ENCODE data around the gene PAWR. TPM values are rescaled to one million over a fixed set of nuclear protein-coding genes. Genes with fewer than 3 reads are reported as not detected.
A peak's percentile ranks its signal among the peaks of the same experiment; 100 is the strongest.

Gene PAWR
- total and polyA plus RNA-seq, 4 donors: 6.8 to 119 (median 56.4) TPM

DNA sequence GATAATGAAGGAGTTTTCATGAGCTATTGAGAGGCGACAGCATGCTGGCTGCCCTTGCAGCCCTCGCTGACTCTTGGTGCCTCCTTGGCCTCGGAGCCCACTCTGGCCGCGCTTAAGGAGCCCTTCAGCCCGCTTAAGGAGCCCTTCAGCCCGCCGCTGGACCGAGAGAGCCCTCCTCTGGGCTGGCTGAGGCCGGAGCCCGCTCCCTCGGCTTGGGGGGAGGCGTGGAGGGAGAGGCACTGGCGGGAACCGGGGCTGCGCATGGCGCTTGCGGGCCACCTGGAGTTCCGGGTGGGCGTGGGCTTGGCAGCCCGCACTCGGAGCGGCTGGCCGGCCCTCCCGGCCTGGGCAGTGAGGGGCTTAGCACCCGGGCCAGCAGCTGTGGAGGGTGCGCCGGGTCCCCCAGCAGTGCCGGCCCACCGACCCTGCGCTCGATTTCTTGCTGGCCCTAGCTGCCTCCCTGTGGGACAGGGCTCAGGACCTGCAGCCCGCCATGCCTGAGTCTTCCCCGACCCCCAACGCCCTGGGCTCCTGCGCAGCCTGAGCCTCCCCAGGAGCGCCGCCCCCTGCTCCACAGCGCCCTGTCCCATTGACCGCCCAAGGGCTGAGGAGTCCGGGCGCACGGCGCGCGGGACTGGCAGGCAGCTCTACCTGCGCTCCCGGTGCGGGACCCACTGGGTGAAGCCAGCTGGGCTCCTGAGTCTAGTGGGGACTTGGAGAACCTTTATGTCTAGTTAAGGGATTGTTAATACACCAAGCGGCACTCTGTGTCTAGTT is 20.1 kb upstream of the PAWR start:
- no peaks in the 10 kb centered on the region for H3K4me1 ChIP-seq (ENCODE audit: control insufficient read depth in 5 of 5, insufficient read depth in 5 of 5, low read length in 5 of 5)
- no peaks in the 10 kb centered on the region for H3K27me3 ChIP-seq (ENCODE audit: control insufficient read depth in 3 of 3, insufficient read depth in 3 of 3, low read length in 2 of 3)
- H3K36me3 ChIP-seq (ENCODE audit: control insufficient read depth in 4 of 4, insufficient read depth in 4 of 4, low read length in 4 of 4): no peaks in the 10 kb centered on the region
- DNase-seq: peak in 1 of 3 donors; percentile 6
- no peak overlapping the region for H3K4me3 ChIP-seq
- H3K27ac ChIP-seq (ENCODE audit: low read depth in 1 of 2, low read length in 1 of 2): no peak overlapping the region
- peak; percentile 41 for ATAC-seq (ENCODE audit: insufficient read depth, low FRiP score)
- no peaks in the 10 kb centered on the region for H3K9me3 ChIP-seq (ENCODE audit: control insufficient read depth in 4 of 4, insufficient read depth in 3 of 4, low read length in 3 of 4)
- WGBS, 2 donors: 67 to 71% methylated on average over 46 to 50 of the region's 50 CpGs
- no peak overlapping the region for H3K9ac ChIP-seq (ENCODE audit: insufficient read depth in 1 of 2, low read length in 2 of 2)
- TF ChIP-seq, protein P1, sequence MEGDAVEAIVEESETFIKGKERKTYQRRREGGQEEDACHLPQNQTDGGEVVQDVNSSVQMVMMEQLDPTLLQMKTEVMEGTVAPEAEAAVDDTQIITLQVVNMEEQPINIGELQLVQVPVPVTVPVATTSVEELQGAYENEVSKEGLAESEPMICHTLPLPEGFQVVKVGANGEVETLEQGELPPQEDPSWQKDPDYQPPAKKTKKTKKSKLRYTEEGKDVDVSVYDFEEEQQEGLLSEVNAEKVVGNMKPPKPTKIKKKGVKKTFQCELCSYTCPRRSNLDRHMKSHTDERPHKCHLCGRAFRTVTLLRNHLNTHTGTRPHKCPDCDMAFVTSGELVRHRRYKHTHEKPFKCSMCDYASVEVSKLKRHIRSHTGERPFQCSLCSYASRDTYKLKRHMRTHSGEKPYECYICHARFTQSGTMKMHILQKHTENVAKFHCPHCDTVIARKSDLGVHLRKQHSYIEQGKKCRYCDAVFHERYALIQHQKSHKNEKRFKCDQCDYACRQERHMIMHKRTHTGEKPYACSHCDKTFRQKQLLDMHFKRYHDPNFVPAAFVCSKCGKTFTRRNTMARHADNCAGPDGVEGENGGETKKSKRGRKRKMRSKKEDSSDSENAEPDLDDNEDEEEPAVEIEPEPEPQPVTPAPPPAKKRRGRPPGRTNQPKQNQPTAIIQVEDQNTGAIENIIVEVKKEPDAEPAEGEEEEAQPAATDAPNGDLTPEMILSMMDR (IDR thresholded peaks at IDR 0.05; ENCODE audit: control extremely low read depth, extremely low read depth): no peak

DNA sequence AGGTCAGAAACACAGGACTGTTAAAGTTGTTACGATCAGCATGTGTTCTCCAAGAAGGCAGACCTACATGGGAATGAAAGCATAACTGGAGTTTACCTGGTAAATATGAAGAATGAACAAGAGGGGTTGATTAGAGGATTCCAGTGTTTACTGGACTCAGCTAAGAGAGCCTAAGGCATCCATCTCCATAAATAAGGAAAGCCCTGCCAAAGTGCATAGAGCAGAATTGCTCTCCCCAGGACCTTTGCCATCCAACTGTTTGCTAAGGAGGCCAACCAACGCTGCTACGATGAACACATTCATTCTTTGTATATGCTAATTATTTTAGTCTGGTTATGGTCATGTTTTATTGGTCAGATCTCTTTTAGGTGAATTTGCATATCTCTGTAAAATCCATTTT is 17.1 kb upstream of the PAWR start:
- H3K4me3 ChIP-seq: no peak overlapping the region
- no peaks in the 10 kb centered on the region for H3K27me3 ChIP-seq (ENCODE audit: control insufficient read depth in 3 of 3, insufficient read depth in 3 of 3, low read length in 2 of 3)
- TF ChIP-seq, protein P1 (IDR thresholded peaks at IDR 0.05; ENCODE audit: control extremely low read depth, extremely low read depth): no peak
- no peak for ATAC-seq (ENCODE audit: insufficient read depth, low FRiP score)
- H3K9me3 ChIP-seq (ENCODE audit: control insufficient read depth in 4 of 4, insufficient read depth in 3 of 4, low read length in 3 of 4): no peaks in the 10 kb centered on the region
- 83 to 92% methylated on average over 3 of the region's 3 CpGs for WGBS, 2 donors
- DNase-seq: no peak
- H3K27ac ChIP-seq (ENCODE audit: low read depth in 1 of 2, low read length in 1 of 2): no peak overlapping the region
- peaks cover 0 to 3% (median 0%) of the 10 kb centered on the region in 4 donors for H3K36me3 ChIP-seq (ENCODE audit: control insufficient read depth in 4 of 4, insufficient read depth in 4 of 4, low read length in 4 of 4)
- H3K9ac ChIP-seq (ENCODE audit: insufficient read depth in 1 of 2, low read length in 2 of 2): no peak overlapping the region
- no peaks in the 10 kb centered on the region for H3K4me1 ChIP-seq (ENCODE audit: control insufficient read depth in 5 of 5, insufficient read depth in 5 of 5, low read length in 5 of 5)

DNA sequence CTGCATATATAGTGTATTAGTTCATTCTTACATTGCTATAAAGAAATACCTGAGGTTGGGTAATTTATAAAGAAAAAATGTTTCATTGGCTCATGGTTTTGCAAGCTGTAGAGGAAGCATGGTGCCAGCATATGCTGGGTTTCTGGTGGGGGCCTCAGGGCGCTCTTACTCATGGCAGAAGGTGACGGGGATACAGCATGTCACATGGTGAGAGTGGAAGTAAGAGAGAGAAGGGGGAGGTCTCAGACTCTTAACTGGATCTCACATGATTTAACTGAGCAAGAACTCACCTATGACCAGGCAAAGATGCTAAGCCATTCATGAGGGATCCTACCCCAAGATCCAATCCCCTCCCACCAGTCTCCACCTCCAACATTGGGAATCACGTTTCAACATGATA is 15.9 kb upstream of the PAWR start:
- Histone ChIP-seq H3K9me3 (ENCODE audit: control insufficient read depth in 4 of 4, insufficient read depth in 3 of 4, low read length in 3 of 4) (no peaks in the 10 kb centered on the region), H3K4me1 (ENCODE audit: control insufficient read depth in 5 of 5, insufficient read depth in 5 of 5, low read length in 5 of 5) (no peaks in the 10 kb centered on the region), H3K27ac (ENCODE audit: low read depth in 1 of 2, low read length in 1 of 2) (no peak overlapping the region), H3K27me3 (ENCODE audit: control insufficient read depth in 3 of 3, insufficient read depth in 3 of 3, low read length in 2 of 3) (no peaks in the 10 kb centered on the region), H3K9ac (ENCODE audit: insufficient read depth in 1 of 2, low read length in 2 of 2) (no peak overlapping the region), H3K4me3 (no peak overlapping the region), H3K36me3 (ENCODE audit: control insufficient read depth in 4 of 4, insufficient read depth in 4 of 4, low read length in 4 of 4) (peaks cover 0 to 3% (median 0%) of the 10 kb centered on the region in 4 donors)
- no peak for ATAC-seq (ENCODE audit: insufficient read depth, low FRiP score)
- 72 to 75% methylated on average over 3 of the region's 3 CpGs for WGBS, 2 donors
- TF ChIP-seq, protein P1 (IDR thresholded peaks at IDR 0.05; ENCODE audit: control extremely low read depth, extremely low read depth): no peak
- DNase-seq: no peak

Measured in lung (tissue), 12 donors.